HuH-7.5 (cell line): ENCODE data around the gene COA1.
"Not testable (repeated sequence)": the region's sequence is repeated elsewhere in the genome, so short reads cannot be mapped to it uniquely, and the experiment has no call there.

Experiments used
- DNase-seq: peaks from one replicate; pipeline ENCODE4 v3.0.0; 2011; ENCODE audit warnings: low spot score

Gene COA1

GRCh38 chr7:43689115-43689514 lies 40.2 kb downstream of the COA1 start:
- no peak for DNase-seq

DNA sequence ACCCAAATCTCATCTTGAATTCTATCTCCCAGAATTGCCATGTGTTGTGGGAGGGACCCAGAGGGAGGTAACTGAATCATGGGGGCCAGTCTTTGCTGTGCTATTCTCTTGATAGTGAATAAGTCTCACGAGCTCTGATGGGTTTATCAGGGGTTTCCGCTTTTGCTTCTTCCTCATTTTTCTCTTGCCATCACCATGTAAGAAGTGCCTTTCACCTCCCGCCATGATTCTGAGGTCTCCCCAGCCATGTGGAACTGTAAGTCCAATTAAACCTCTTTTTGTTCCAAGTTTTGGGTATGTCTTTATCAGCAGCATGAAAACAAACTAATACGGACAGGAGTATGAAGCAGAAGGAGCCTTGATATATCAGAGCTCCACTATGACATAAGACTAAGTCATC lies 41.5 kb downstream of the COA1 start:
- DNase-seq, result not testable (repeated sequence)

DNA sequence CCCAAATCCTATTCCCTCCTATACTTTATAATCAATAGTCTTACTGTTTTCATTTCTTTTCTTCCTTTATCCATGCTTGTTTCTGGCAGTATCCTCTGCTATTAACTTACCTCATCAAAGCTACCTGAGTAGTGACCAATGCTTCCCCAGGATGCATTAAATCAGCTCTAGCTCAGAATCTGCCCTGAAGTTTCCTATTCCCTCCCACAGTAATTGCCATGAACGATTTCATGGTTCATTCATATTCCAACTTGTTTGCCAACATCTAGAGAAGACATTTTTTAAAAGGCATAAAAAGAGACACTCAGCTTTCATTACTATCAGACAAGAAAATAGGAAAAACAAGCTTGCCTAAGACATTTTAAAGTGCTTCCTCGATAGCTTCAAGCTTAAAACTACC lies 42.3 kb downstream of the COA1 start:
- no peak for DNase-seq

GRCh38 chr7:43680736-43681135 lies 48.6 kb downstream of the COA1 start:
- DNase-seq, result no peak

DNA sequence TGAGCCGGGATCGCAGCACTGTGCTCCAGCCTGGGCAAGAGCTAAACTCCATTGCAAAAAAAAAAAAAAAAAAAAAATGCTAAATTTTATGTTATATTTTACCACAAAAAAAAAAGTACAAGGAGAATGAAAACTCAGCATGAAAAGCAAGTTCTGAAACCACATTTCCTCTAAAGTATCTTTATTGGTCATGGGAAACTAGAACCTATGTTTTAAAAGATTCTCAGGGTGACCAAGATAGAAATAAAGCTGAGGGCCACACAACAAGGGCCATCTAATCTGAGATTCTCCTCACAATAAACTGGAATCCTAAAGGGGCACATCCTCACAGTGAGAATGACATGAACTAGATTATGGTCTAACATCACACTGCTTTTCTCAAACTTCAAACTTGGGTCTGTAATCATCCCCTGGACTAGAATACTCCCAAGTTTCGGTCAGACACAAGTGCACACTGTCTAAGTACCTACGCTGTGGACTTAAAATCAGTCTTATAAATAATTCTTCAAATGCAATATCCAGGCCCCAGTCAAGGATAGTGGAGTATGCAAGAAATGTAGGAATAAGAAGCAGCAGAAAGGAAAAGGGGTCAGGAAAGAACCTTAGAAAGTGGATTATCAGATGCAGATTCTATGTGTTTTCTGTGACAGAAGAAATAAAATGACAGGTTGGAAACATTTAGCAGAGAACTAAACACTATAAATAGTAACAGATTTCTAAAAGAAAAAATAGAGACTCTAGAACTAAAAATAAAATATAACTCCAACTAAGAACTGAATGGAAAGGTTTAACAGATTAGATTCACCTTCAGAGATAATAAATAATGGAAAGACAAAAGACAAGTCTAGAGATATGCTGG lies 49.9 kb downstream of the COA1 start:
- no peak for DNase-seq

DNA sequence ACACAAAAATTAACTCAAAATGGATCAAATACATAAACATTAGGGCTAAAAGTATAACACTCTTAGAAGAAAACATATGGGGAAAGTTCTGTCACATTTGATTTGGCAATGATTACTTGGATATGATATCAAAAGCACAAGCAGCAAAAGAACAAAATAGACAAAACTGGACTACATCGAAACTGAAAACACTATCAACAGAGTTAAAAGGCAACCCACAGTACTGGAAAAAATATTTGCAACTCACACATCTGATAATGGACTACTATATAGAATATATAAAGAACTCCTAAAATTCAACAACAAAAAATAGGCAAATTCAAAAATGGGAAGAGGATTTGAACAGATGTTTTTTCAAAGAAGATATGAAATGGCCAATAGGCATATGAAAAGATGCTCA lies 51.0 kb downstream of the COA1 start:
- DNase-seq, result no peak

DNA sequence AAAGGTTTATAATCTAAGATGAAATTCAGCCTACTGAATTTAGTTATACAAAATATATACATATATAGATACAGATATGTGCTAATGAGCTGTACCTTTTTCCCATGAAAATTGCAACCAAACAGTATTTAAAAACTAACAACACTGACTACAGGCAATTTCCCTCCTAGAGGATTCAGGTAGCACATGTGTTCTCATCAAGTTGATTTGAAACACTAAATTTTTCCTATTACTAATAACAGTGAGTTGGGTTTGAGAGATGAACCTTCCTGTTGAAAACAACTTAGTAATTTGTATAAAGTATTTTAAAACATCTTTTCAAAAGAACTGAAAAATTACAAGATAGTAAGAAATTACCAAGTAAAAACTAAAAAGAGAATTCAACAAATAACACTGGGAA lies 51.5 kb downstream of the COA1 start:
- no peak for DNase-seq

DNA sequence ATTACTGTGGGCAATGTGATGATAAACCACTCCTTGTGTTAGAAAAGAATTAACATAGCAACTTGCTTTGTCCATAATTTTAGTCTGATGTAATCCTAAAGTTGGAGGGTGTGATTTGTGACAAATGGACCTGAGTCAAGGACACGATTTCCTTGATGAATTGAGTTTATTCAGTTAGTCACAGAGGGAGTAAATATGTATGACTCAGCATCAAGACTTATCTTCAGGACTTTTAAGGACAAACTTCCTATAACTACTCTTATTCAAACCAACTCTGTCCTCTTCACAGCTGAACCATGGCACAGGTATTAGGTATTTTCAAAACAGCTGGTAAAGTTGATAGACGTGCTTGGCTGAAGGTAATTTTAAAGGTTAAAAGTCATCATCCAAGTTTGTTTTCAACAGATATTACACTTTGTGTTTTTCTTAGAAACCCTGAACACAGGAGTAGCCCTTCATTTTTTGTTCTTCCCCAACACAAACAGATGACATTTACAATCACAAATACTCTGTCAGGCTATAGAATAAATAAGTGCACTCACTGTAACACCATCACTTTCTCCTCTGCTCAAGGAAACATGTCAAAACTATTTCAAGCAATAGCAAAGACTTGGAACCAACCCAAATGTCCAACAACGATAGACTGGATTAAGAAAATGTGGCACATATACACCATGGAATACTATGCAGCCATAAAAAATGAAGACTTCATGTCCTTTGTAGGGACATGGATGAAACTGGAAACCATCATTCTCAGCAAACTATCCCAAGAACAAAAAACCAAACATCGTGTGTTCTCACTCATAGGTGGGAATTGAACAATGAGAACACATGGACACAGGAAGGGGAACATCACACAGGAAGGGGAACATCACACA lies 54.5 kb downstream of the COA1 start:
- no peak for DNase-seq

DNA sequence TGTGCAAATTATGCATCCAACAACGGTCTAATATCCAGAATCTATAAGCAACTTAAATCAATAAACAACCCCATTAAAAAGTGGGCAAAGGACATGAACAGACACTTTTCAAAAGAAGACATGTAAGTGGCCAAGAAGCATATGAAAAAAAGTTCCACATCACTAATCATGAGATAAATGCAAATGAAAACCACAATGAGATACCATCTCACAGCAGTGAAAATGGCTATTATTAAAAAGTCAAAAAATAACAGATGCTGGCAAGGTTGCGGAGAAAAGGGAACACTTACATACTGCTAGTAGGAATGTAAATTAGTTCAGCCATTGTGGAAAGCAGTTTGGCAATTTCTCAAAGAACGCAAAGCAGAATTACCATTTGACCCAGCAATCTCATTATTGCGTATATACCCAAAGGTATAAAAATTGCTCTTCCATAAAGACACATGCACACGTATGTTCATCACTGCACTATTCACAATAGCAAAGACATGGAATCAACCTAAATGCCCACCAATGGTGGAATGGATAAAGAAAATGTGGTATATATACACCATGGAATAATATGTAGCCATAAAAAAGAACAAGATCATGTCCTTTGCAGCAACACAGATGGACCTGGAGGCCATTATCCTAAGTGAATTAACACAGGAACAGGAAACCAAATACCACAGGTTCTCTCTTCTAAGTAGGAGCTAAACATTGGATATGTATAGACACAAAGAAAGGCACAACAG lies 55.9 kb downstream of the COA1 start:
- not testable (repeated sequence) for DNase-seq

DNA sequence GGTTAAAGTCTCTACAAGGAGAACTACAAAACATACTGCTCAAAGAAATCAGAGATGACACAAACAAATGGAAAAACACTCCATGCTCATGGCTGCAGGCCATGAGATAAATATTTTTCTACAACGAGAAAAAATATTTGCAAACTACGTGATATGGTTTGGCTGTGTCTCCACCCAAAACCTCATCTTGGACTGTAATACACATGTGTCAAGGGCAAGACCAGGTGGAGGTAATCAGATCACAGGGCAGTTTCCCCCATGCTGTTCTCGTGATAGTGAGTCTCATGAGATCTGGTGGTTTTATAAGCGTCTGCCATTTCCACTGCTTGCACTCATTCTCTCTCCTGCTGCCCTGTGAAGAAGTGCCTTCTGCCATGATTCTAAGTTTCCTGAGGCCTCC lies 57.8 kb downstream of the COA1 start:
- DNase-seq, result no peak

DNA sequence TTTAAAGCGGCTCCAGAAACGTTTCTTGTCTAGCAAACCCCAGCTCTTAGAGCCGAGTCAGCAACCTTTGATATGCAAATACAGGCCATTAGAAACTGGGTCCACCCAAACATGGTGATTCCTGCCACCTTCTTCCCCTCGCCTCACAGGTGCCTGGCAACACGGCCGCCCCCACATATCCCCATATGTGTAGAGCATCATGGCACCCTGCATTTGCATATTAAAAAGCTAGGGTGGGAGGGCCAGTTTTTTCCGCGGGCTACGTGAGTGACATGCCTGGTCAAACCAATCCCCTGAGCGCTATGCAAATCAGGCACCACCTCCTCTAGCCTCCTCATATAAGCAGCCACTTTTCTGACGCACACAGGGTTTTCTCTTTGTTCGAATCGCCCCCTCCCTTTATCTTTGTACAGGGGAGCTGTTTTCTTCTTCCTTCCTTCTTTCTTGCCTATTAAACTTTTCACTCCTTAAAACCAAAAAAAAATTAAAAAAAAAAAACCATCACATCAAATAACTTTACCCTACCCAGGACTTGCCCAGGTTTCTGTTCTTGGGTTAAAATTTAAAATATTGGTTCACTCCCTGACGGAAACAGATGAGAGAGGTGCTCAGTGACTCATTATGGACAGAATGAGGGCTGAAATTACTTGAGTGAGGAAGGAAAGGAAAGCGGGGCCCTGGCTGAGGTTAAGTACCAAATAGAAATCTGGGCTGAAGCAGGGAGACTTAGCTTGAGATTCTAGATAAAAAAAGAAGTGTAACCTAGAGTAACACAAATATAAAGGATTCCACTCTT lies 59.8 kb downstream of the COA1 start:
- DNase-seq, result no peak

- DNase-seq, result no peak
Measured at GRCh38 chr7:43668035-43668434, 61.3 kb downstream of the COA1 start.

DNA sequence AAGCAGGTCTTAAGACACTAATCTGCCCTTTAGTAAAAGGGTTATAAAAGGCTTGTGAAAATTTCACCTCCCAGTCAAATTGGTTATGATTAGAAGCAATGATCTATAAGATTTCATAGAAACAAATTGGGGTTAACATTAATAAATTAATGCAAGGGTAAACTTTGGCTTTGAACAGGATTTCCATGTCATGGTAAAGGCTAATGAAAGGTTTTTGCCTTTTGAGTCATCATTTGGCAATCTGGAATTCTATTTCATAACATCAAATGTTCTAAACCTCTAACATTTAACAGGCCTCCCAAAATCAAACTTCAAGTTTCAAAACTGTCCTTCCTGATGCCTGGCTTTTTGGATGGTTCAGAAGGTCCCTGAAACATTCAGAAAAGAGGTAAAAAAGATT lies 62.4 kb downstream of the COA1 start:
- no peak for DNase-seq

DNA sequence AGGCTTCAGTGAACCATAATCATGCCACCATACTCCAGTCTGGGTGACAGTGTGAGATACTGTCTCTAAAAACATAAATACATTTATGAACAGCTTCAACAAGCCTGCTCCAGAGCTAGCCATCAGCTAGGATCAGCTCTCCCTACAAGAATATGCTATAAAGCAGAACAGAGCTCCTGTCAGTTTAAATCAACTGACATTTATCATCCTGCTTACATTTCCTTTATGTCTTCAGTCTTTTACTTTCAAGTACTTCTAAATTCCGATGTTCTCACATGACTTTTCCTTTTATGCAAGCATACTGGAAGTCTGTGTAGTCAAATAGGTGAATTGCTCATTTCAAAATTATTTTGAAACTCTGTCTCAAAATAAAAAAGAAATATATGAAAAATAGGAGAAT lies 64.6 kb downstream of the COA1 start:
- no peak for DNase-seq

DNA sequence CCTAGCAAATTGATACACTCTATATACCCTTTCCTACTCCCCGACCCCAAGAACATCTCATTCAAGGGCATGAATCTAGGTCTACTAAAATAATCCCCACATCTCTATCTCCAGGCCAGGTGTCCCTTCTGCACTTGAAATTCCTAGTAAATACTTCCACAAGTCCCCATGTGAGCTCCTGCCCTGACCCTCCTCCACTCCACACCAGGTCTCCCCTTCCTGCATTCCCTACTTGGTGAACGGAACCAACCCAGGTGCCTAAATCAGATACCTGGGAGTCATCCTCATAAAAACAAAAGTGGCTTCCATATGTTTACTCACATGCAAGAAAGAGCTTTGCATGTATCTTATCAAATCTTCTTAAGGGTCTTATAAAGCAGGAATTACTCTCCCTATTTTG lies 69.2 kb downstream of the COA1 start:
- DNase-seq, result no peak

DNA sequence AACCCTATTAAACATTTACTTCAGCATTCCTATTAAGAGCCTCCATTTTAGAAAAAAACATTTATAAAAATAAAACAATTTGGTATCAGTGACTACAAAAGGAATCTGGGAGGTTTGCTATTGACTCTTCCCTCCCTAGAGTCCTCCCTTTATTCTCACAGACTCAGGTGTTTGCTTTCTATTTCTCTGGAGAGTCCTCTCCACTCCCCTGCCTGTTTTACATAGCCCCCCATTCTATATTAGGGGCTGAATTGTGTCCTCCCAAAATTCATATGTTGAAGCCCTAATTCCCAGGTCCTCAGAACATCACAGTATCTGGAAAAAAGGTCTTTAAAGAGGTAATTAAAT lies 69.8 kb downstream of the COA1 start:
- DNase-seq, result no peak

- no peak for DNase-seq
Measured at GRCh38 chr7:43658718-43659548, 70.4 kb downstream of the COA1 start.

DNA sequence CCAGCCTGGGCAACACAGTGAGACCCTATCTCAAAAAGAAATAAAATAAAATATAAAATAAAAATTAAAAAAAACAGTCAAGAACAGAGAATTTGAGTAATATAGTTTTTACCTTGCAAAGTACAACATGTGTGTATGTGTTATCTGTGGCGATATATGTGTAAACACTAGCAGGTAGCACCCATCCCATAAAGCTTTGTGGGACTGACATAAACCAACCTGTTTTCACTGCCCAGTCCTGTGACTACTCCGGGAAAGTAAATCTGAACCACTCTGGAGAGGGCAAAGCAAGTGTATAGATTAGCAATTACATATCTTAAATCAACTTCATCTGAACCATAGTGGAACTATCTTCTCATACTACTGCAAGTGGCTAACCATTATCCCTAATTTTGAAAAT lies 72.3 kb downstream of the COA1 start:
- DNase-seq, result no peak

DNA sequence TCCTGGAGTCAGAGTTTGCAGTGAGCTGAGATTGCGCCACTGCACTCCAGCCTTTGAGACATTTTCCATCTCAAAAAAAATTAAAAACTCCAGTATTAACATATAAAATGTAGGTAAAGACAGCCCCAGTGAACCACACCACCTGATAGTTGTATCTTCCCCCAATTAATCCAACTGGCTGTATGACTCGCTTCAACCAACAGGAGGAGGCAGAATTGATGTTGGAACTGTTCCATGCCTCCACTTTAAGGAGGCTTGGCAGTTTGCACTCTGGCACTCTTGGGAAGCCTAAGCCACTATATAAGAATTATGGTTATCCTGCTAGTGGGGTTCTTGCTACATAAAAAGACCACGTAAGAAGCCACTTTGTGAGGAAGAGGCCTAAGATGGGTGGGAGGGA lies 73.7 kb downstream of the COA1 start:
- no peak for DNase-seq

GRCh38 chr7:43653891-43654504 lies 75.3 kb downstream of the COA1 start:
- no peak for DNase-seq

DNA sequence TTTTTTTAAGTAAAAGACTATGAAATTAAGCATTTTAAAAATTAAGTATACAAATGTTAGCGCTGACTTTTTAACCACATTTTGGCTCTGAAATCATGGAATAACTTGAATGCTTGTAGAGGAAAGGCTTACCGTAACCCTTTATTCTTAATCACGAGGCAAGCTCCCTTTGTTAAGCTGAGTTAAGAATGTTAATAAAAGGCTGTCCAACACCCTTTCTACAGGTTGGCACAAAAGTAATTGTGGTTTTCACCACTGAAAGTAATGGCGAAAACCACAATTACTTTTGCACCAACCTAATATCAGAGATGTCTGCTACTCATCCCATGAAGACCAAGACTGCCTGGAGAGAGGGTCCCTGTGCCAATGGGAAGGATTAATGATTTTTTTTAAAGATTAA lies 75.9 kb downstream of the COA1 start:
- no peak for DNase-seq
